OCI-LY1 (cell line): Measurements from ENCODE around the gene SPIB.

Experiments used
- H2AFZ ChIP-seq: fragments of 200-600 bp; sonication (generic), shearing (Covaris generic); 2 replicates; pipeline ENCODE4 v1.6.0; 2014; ENCODE audit warnings: antibody characterized with exemption, mild to moderate bottlenecking, low read length
- H3F3A ChIP-seq: fragments of 200-600 bp; sonication (generic), shearing (Covaris generic); 2 replicates; pipeline ENCODE4 v1.6.0; 2014; ENCODE audit warnings: mild to moderate bottlenecking, antibody characterized with exemption, low read length, moderate library complexity; ENCODE audit not compliant: insufficient read depth
- H3K27ac ChIP-seq: fragments of 200-600 bp; sonication (generic); 2 replicates; pipeline ENCODE4 v1.5.1; 2014; ENCODE audit warnings: low read length, mixed run types, mild to moderate bottlenecking, low read depth; ENCODE audit not compliant: poor library complexity, severe bottlenecking
- H3K27me3 ChIP-seq: fragments of 200-600 bp; sonication (generic); 2 replicates; pipeline ENCODE4 v1.6.0; 2014; ENCODE audit warnings: antibody characterized with exemption, mild to moderate bottlenecking, low read length, moderate library complexity; ENCODE audit not compliant: insufficient read depth
- H3K36me3 ChIP-seq: fragments of 200-600 bp; sonication (generic); 2 replicates; pipeline ENCODE4 v1.6.1; 2014; ENCODE audit warnings: mild to moderate bottlenecking, antibody characterized with exemption, low read length, moderate library complexity, mixed read lengths; ENCODE audit not compliant: insufficient read depth
- H3K4me1 ChIP-seq: fragments of 200-600 bp; sonication (generic); 2 replicates; pipeline ENCODE4 v1.5.1; 2014; ENCODE audit warnings: mild to moderate bottlenecking, low read length, moderate library complexity; ENCODE audit not compliant: insufficient read depth, severe bottlenecking
- H3K4me2 ChIP-seq: fragments of 200-600 bp; sonication (generic), shearing (Covaris generic); 2 replicates; pipeline ENCODE4 v1.6.1; 2014; ENCODE audit warnings: low read length
- H3K4me3 ChIP-seq: fragments of 200-600 bp; sonication (generic); 2 replicates; pipeline ENCODE4 v1.5.1; 2014; ENCODE audit warnings: low read length, low read depth, mild to moderate bottlenecking, mixed read lengths; ENCODE audit not compliant: poor library complexity, severe bottlenecking
- H3K79me2 ChIP-seq: fragments of 200-600 bp; shearing (Covaris generic); 2 replicates; pipeline ENCODE4 v1.6.1; 2016; ENCODE audit warnings: mixed run types, low read length, mixed read lengths; ENCODE audit not compliant: insufficient read depth
- H3K9ac ChIP-seq: fragments of 200-600 bp; sonication (generic), shearing (Covaris generic); 2 replicates; pipeline ENCODE4 v1.6.1; 2014; ENCODE audit warnings: mild to moderate bottlenecking, low read length, mixed read lengths
- H3K9me2 ChIP-seq: fragments of 200-600 bp; sonication (generic), shearing (Covaris generic); 2 replicates; pipeline ENCODE4 v1.6.1; 2014; ENCODE audit warnings: low read depth, mild to moderate bottlenecking, low read length, mixed read lengths
- H3K9me3 ChIP-seq: fragments of 200-600 bp; shearing (Covaris generic); 2 replicates; pipeline ENCODE4 v1.6.1; 2014; ENCODE audit warnings: low read length, mixed read lengths
- H4K20me1 ChIP-seq: fragments of 200-600 bp; sonication (generic), shearing (Covaris generic); 2 replicates; pipeline ENCODE4 v1.6.0; 2016; ENCODE audit warnings: mild to moderate bottlenecking, low read length; ENCODE audit not compliant: insufficient read depth
- CTCF ChIP-seq: fragments of 200-600 bp; sonication (generic), shearing (Covaris generic); IDR thresholded peaks from 2 replicates; pipeline ENCODE4 v1.5.1; 2017; ENCODE audit warnings: mild to moderate bottlenecking, antibody characterized with exemption, low read length, moderate library complexity, mixed read lengths
- EZH2 ChIP-seq: fragments of 200-600 bp; sonication (generic), shearing (Covaris generic); IDR thresholded peaks from 2 replicates; pipeline ENCODE4 v1.8.0; 2017; ENCODE audit warnings: borderline replicate concordance, mixed run types, mild to moderate bottlenecking, antibody characterized with exemption, low read length, moderate library complexity, mixed read lengths

The SPIB gene

GRCh38 chr19:50383852-50384684, 34.7 kb upstream of the SPIB start, which contains the start of gene POLD1:
TSS of gene POLD1 (plus strand) at chr19:50384347. CDS start at chr19:50398852, 14,505 bp downstream.
- peaks cover 55% of the 10 kb centered on the region for H3K36me3 ChIP-seq
- H3K27me3 ChIP-seq = no peaks in the 10 kb centered on the region
- no peaks in the 10 kb centered on the region for H3K9me2 ChIP-seq
- H3K4me3 ChIP-seq = peak within 1 kb of the TSS; percentile 87
- no peak for TF ChIP-seq CTCF
- no peak for TF ChIP-seq EZH2
- H3F3A ChIP-seq = no peaks in the 10 kb centered on the region
- no peak within 1 kb of the TSS for H2AFZ ChIP-seq
- peak within 1 kb of the TSS; percentile 62 for H3K27ac ChIP-seq
- H3K4me1 ChIP-seq = peaks cover 16% of the 10 kb centered on the region
- H3K79me2 ChIP-seq = peaks cover 23% of the 10 kb centered on the region
- H3K4me2 ChIP-seq = peak within 1 kb of the TSS; percentile 94
- no peaks in the 10 kb centered on the region for H4K20me1 ChIP-seq
- H3K9me3 ChIP-seq = no peaks in the 10 kb centered on the region
- peak within 1 kb of the TSS; percentile 94 for H3K9ac ChIP-seq

- no peaks in the 10 kb centered on the region for H3F3A ChIP-seq
These were observed 33.8 kb upstream of the SPIB start for GRCh38 chr19:50384685-50385535.

More at GRCh38 chr19:50384685-50385535, 33.8 kb upstream of the SPIB start:
- Histone ChIP-seq H3K9me2 (no peaks in the 10 kb centered on the region), H2AFZ (no peak overlapping the region), H3K4me3 (peak overlapping the region; percentile 87), H3K9ac (peak overlapping the region; percentile 94), H3K27ac (peak overlapping the region; percentile 62), H3K4me2 (peak overlapping the region; percentile 94), H3K27me3 (no peaks in the 10 kb centered on the region), H3K36me3 (peaks cover 50% of the 10 kb centered on the region), H3K79me2 (peaks cover 26% of the 10 kb centered on the region), H3K9me3 (no peaks in the 10 kb centered on the region), H4K20me1 (no peaks in the 10 kb centered on the region), H3K4me1 (peaks cover 16% of the 10 kb centered on the region)
- no peak for TF ChIP-seq CTCF
- no peak for TF ChIP-seq EZH2
